Parathyroid adenoma (tissue), 2 donors: ENCODE results near the gene STOX2.

Source experiments
- H2AFZ ChIP-seq: fragments of 300-600 bp; sonication (generic); one replicate; pipeline ENCODE4 v1.7.0; 2017; ENCODE audit warnings: antibody characterized with exemption, mild to moderate bottlenecking
- H3K27ac ChIP-seq: fragments of 300-600 bp; sonication (generic); one replicate; pipeline ENCODE4 v1.7.0; 2017
- H3K27me3 ChIP-seq: fragments of 300-600 bp; sonication (generic); one replicate; pipeline ENCODE4 v1.7.0; 2017; ENCODE audit warnings: low read length; ENCODE audit not compliant: control insufficient read depth, insufficient read depth
- H3K36me3 ChIP-seq: fragments of 300-600 bp; sonication (generic); one replicate; pipeline ENCODE4 v1.7.0; 2017; ENCODE audit warnings: low read length; ENCODE audit not compliant: control insufficient read depth, insufficient read depth
- H3K4me1 ChIP-seq: fragments of 300-600 bp; sonication (generic); one replicate; pipeline ENCODE4 v1.7.0; 2017; ENCODE audit warnings: control low read depth
- H3K4me2 ChIP-seq: fragments of 300-600 bp; sonication (generic); one replicate; pipeline ENCODE4 v1.7.0; 2017; ENCODE audit warnings: low read length
- H3K4me3 ChIP-seq: fragments of 300-600 bp; sonication (generic); one replicate; pipeline ENCODE4 v1.7.0; 2017; ENCODE audit warnings: low read depth, low read length
- H3K79me2 ChIP-seq: fragments of 300-600 bp; sonication (generic); one replicate; pipeline ENCODE4 v1.7.0; 2017; ENCODE audit warnings: control low read depth
- H3K9ac ChIP-seq: fragments of 300-600 bp; sonication (generic); one replicate; pipeline ENCODE4 v1.7.0; 2017; ENCODE audit warnings: mild to moderate bottlenecking
- H3K9me3 ChIP-seq: fragments of 300-600 bp; sonication (generic); one replicate; pipeline ENCODE4 v1.7.0; 2017; ENCODE audit warnings: low read length; ENCODE audit not compliant: control insufficient read depth
- CTCF ChIP-seq: fragments of 300-600 bp; sonication (generic); IDR thresholded peaks from one replicate; pipeline ENCODE4 v1.7.0; 2017; ENCODE audit warnings: antibody characterized with exemption, mild to moderate bottlenecking
- donor health status: primary hyperparathyroidism.

Gene STOX2

GRCh38 chr4:183887351-183887750 is 17.8 kb upstream of the STOX2 start:
- H3K79me2 ChIP-seq: peaks cover 6% of the 10 kb centered on the region

GRCh38 chr4:183888564-183888963 is 16.5 kb upstream of the STOX2 start:
- no peaks in the 10 kb centered on the region for H3K9me3 ChIP-seq
- H3K9ac ChIP-seq: no peak overlapping the region
- H3K36me3 ChIP-seq: no peaks in the 10 kb centered on the region
- H3K27me3 ChIP-seq: no peaks in the 10 kb centered on the region
- no peak overlapping the region for H3K4me3 ChIP-seq
- H3K79me2 ChIP-seq: peaks cover 6% of the 10 kb centered on the region
- no peaks in the 10 kb centered on the region for H3K4me1 ChIP-seq
- no peak overlapping the region for H3K4me2 ChIP-seq
- TF ChIP-seq CTCF: no peak
- no peak overlapping the region for H2AFZ ChIP-seq
- H3K27ac ChIP-seq: no peak overlapping the region

More at GRCh38 chr4:183887351-183887750, 17.8 kb upstream of the STOX2 start:
- Histone ChIP-seq H3K4me1 (no peaks in the 10 kb centered on the region), H3K4me2 (no peak overlapping the region), H3K9me3 (no peaks in the 10 kb centered on the region), H3K27ac (no peak overlapping the region), H3K9ac (no peak overlapping the region), H3K4me3 (no peak overlapping the region), H2AFZ (no peak overlapping the region), H3K27me3 (no peaks in the 10 kb centered on the region), H3K36me3 (no peaks in the 10 kb centered on the region)
- TF ChIP-seq CTCF: no peak

- Histone ChIP-seq H3K36me3 (no peaks in the 10 kb centered on the region), H3K9me3 (no peaks in the 10 kb centered on the region), H3K4me3 (no peak overlapping the region), H3K27me3 (no peaks in the 10 kb centered on the region), H3K4me2 (no peak overlapping the region), H3K79me2 (peaks cover 2% of the 10 kb centered on the region), H3K27ac (no peak overlapping the region), H3K4me1 (no peaks in the 10 kb centered on the region), H2AFZ (no peak overlapping the region), H3K9ac (no peak overlapping the region)
- TF ChIP-seq CTCF: no peak
These were observed 15.9 kb upstream of the STOX2 start for GRCh38 chr4:183889190-183889589.

- Histone ChIP-seq H3K27me3 (no peaks in the 10 kb centered on the region), H3K27ac (no peak overlapping the region), H3K4me2 (no peak overlapping the region), H3K9ac (no peak overlapping the region), H3K79me2 (no peaks in the 10 kb centered on the region), H2AFZ (no peak overlapping the region), H3K9me3 (no peaks in the 10 kb centered on the region), H3K4me1 (no peaks in the 10 kb centered on the region), H3K36me3 (no peaks in the 10 kb centered on the region), H3K4me3 (no peak overlapping the region)
- no peak for TF ChIP-seq CTCF
These were observed 7.9 kb upstream of the STOX2 start for GRCh38 chr4:183897193-183897592.

GRCh38 chr4:183898456-183898855 is 6.7 kb upstream of the STOX2 start:
- no peaks in the 10 kb centered on the region for H3K9me3 ChIP-seq
- H3K9ac ChIP-seq: no peak overlapping the region
- H3K4me3 ChIP-seq: no peak overlapping the region
- no peaks in the 10 kb centered on the region for H3K27me3 ChIP-seq
- no peak overlapping the region for H3K4me2 ChIP-seq
- no peaks in the 10 kb centered on the region for H3K79me2 ChIP-seq
- H2AFZ ChIP-seq: no peak overlapping the region
- H3K4me1 ChIP-seq: no peaks in the 10 kb centered on the region
- no peaks in the 10 kb centered on the region for H3K36me3 ChIP-seq
- no peak for TF ChIP-seq CTCF
- H3K27ac ChIP-seq: no peak overlapping the region
